ENCODE measurements around the gene UBE2N. TPM values are rescaled to one million over a fixed set of nuclear protein-coding genes. Genes with fewer than 3 reads are reported as not detected.
"Not testable (repeated sequence)": the region's sequence is repeated elsewhere in the genome, so short reads cannot be mapped to it uniquely, and the experiment has no call there.

Gene UBE2N
- total RNA-seq, 4 donors from 2014 or later = 18.0 to 26.4 (median 22.1) TPM

- not testable (repeated sequence) for H3K27me3 ChIP-seq, H3K36me3 ChIP-seq, H3K9me3 ChIP-seq
- H3K4me3 ChIP-seq = peak overlapping the region; percentile 68 to 97 (median 82)
- H3K27ac ChIP-seq = peak overlapping the region; percentile 92 to 98 (median 94)
- TF ChIP-seq, protein P1, sequence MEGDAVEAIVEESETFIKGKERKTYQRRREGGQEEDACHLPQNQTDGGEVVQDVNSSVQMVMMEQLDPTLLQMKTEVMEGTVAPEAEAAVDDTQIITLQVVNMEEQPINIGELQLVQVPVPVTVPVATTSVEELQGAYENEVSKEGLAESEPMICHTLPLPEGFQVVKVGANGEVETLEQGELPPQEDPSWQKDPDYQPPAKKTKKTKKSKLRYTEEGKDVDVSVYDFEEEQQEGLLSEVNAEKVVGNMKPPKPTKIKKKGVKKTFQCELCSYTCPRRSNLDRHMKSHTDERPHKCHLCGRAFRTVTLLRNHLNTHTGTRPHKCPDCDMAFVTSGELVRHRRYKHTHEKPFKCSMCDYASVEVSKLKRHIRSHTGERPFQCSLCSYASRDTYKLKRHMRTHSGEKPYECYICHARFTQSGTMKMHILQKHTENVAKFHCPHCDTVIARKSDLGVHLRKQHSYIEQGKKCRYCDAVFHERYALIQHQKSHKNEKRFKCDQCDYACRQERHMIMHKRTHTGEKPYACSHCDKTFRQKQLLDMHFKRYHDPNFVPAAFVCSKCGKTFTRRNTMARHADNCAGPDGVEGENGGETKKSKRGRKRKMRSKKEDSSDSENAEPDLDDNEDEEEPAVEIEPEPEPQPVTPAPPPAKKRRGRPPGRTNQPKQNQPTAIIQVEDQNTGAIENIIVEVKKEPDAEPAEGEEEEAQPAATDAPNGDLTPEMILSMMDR (IDR thresholded peaks at IDR 0.05) = peak in 1 of 6 experiments; percentile 13
- H3K4me1 ChIP-seq = peaks cover 0 to 36% (median 5%) of the 10 kb centered on the region in 4 donors
- DNase-seq = peak; percentile 54 to 75 (median 66)
Measured at GRCh38 chr12:93378196-93378997, 63.4 kb downstream of the UBE2N start.

DNA sequence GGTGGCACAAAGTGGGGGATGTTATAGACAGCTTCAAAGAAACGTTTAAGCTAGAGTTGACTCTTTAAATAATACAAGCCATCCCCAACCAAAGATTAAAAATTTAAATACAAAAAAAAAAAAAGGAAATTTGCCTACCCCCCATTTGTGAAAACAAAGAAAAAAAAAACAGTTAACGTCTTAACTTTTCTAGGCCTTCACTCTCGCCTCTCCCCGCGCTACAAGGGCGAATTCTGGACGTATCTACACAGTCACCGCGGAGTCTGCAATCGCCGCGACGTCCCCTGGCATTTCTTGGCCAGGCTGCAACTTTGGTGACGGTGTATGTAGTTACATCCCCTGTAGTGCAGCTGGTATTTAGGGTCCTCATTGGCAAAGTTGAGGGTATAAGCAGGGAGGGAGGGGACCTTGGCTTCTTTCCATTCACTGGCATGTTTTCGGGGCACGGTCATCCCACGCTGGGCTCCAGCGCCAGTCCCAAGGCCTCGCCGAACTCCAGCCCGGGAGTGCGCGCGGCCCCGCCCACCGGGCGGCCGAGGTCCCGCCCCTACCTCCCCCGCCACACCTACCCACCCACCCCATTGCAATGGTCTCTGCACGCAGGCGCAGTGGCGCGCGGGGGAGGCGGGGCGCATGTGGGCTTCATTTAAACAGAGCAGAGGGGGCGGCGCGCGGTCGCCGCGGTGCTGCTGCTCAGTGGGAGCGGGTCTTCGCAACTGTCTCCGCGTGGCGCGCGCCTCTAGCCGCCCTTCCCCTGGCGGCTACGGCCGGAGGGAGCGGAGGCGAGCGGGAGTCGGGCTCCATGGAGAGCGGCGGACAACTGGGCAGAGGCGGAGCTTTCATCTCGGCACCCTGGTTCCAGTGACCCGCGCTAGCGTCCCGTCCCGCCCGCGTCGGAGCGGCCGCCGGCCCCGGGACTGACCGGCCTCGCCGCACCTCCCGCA, 64.2 kb downstream of the UBE2N start, which contains the start of gene NUDT4:
Gene NUDT4, plus strand, starts transcription at position 674 of the 944 bp plus-strand sequence. CDS start 398 bp downstream, outside the sequence.
- Histone ChIP-seq H3K4me3 (peak within 1 kb of the TSS; percentile 68 to 97 (median 82)), H3K36me3 (no peaks in the 10 kb centered on the region), H3K27me3 (no peaks in the 10 kb centered on the region), H3K27ac (peak within 1 kb of the TSS; percentile 92 to 98 (median 94)), H3K4me1 (peaks cover 0 to 34% (median 5%) of the 10 kb centered on the region in 4 donors), H3K9me3 (no peaks in the 10 kb centered on the region)
- peak; percentile 85 to 94 for TF ChIP-seq POLR2A (IDR thresholded peaks at IDR 0.05)
- TF ChIP-seq, protein P1 (IDR thresholded peaks at IDR 0.05) = no peak
- DNase-seq = peak; percentile 98 to 99 (median 98)

- Histone ChIP-seq H3K4me1 (peaks cover 0 to 29% (median 3%) of the 10 kb centered on the region in 4 donors), H3K4me3 (peak overlapping the region in 2 of 4 donors; percentile 56 to 97), H3K27ac (peak overlapping the region in 3 of 4 donors; percentile 94 to 98 (median 94)), H3K9me3 (no peaks in the 10 kb centered on the region), H3K27me3 (no peaks in the 10 kb centered on the region), H3K36me3 (no peaks in the 10 kb centered on the region)
- DNase-seq = no peak
- no peak for TF ChIP-seq POLR2A (IDR thresholded peaks at IDR 0.05)
- TF ChIP-seq, protein P1 (IDR thresholded peaks at IDR 0.05) = no peak
Measured at GRCh38 chr12:93376436-93377251, 65.1 kb downstream of the UBE2N start.

GRCh38 chr12:93375906-93376305, 65.8 kb downstream of the UBE2N start:
- DNase-seq = no peak
- Histone ChIP-seq H3K4me1 (peaks cover 0 to 22% (median 3%) of the 10 kb centered on the region in 4 donors), H3K4me3 (no peak overlapping the region)

More at GRCh38 chr12:93375906-93376305, 65.8 kb downstream of the UBE2N start:
- no peak for TF ChIP-seq POLR2A (IDR thresholded peaks at IDR 0.05)
- TF ChIP-seq, protein P1 (IDR thresholded peaks at IDR 0.05) = no peak
- Histone ChIP-seq H3K36me3 (no peaks in the 10 kb centered on the region), H3K27ac (peak overlapping the region in 3 of 4 donors; percentile 94 to 98 (median 94)), H3K9me3 (no peaks in the 10 kb centered on the region), H3K27me3 (no peaks in the 10 kb centered on the region)
